ENCODE measurements around the gene SELENOO.

Gene SELENOO

GRCh38 chr22:50178871-50179869 lies 21.6 kb upstream of the SELENOO start:
- no peaks in the 10 kb centered on the region for H3K9me3 Mint-ChIP-seq
- H3K4me1 Mint-ChIP-seq (ENCODE audit: low read depth), result peaks cover 4% of the 10 kb centered on the region
- peaks cover 4% of the 10 kb centered on the region for H3K27me3 Mint-ChIP-seq
- no peak overlapping the region for H3K4me3 Mint-ChIP-seq
- no peaks in the 10 kb centered on the region for H3K36me3 Mint-ChIP-seq (ENCODE audit: low read depth)
- H3K27ac Mint-ChIP-seq, result no peak overlapping the region

GRCh38 chr22:50179937-50180726 lies 20.7 kb upstream of the SELENOO start:
- H3K36me3 Mint-ChIP-seq (ENCODE audit: low read depth), result no peaks in the 10 kb centered on the region
- peaks cover 4% of the 10 kb centered on the region for H3K27me3 Mint-ChIP-seq
- H3K4me1 Mint-ChIP-seq (ENCODE audit: low read depth), result peaks cover 8% of the 10 kb centered on the region
- peak overlapping the region; percentile 16 for H3K27ac Mint-ChIP-seq
- H3K9me3 Mint-ChIP-seq, result no peaks in the 10 kb centered on the region
- H3K4me3 Mint-ChIP-seq, result no peak overlapping the region

DNA sequence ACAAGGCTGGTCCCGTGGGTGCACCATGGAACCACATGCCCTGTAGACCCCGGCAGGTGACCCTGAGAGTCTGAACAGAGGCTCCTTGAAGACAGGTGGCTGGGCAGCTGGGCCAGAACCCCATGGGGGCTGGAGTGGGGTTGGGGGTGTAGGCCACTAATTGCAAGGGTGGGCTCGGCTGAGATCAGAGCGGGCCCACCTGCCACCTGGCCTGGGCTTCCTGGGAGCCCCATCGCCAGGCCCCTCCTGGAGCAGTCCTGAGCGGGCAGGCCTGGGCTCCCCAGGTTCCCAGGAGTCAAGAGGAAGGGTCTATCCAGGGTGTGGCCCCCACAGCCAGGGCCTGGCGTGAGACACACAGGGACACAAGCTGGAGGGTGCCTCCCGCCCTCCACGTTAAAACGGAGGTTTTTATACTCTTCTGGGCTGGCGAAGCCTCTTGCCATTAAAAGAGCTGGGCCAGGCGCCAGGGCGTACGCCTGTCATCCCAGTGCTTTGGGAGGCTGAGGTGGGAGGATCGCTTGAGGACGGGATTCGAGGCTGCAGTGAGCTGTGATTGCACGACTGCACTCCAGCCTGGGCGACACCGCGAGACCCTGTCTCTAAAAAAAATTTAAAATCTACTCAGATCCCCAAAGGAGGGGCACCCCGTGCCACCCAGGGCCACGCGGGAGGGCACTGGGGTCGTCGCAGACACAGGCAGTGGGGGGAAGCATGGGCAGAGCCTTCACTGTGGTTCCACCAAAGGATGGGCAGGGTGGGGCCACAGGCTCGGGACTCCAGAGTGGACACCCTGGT lies 19.9 kb upstream of the SELENOO start:
- H3K4me1 Mint-ChIP-seq (ENCODE audit: low read depth), result peaks cover 11% of the 10 kb centered on the region
- no peak overlapping the region for H3K27ac Mint-ChIP-seq
- no peaks in the 10 kb centered on the region for H3K9me3 Mint-ChIP-seq
- H3K36me3 Mint-ChIP-seq (ENCODE audit: low read depth), result no peaks in the 10 kb centered on the region
- peaks cover 4% of the 10 kb centered on the region for H3K27me3 Mint-ChIP-seq
- no peak overlapping the region for H3K4me3 Mint-ChIP-seq

GRCh38 chr22:50182176-50183081 lies 18.4 kb upstream of the SELENOO start:
- peaks cover 4% of the 10 kb centered on the region for H3K27me3 Mint-ChIP-seq
- H3K36me3 Mint-ChIP-seq (ENCODE audit: low read depth), result peaks cover 3% of the 10 kb centered on the region
- H3K9me3 Mint-ChIP-seq, result no peaks in the 10 kb centered on the region
- H3K4me3 Mint-ChIP-seq, result no peak overlapping the region
- H3K27ac Mint-ChIP-seq, result no peak overlapping the region
- peaks cover 14% of the 10 kb centered on the region for H3K4me1 Mint-ChIP-seq (ENCODE audit: low read depth)

- no peak overlapping the region for H3K4me3 Mint-ChIP-seq
- peaks cover 3% of the 10 kb centered on the region for H3K36me3 Mint-ChIP-seq (ENCODE audit: low read depth)
- peaks cover 20% of the 10 kb centered on the region for H3K4me1 Mint-ChIP-seq (ENCODE audit: low read depth)
- H3K27ac Mint-ChIP-seq, result no peak overlapping the region
- no peaks in the 10 kb centered on the region for H3K9me3 Mint-ChIP-seq
- H3K27me3 Mint-ChIP-seq, result peaks cover 4% of the 10 kb centered on the region
Measured at GRCh38 chr22:50183141-50183971, 17.5 kb upstream of the SELENOO start.

GRCh38 chr22:50184004-50184901 lies 16.6 kb upstream of the SELENOO start:
- Mint-ChIP-seq H3K4me3 (peak overlapping the region; percentile 78), H3K4me1 (ENCODE audit: low read depth) (peaks cover 27% of the 10 kb centered on the region), H3K36me3 (ENCODE audit: low read depth) (peaks cover 3% of the 10 kb centered on the region), H3K27me3 (peaks cover 4% of the 10 kb centered on the region), H3K27ac (no peak overlapping the region), H3K9me3 (no peaks in the 10 kb centered on the region)

- Mint-ChIP-seq H3K4me3 (peak overlapping the region; percentile 86), H3K27me3 (no peaks in the 10 kb centered on the region), H3K9me3 (no peaks in the 10 kb centered on the region), H3K27ac (no peak overlapping the region), H3K36me3 (ENCODE audit: low read depth) (peaks cover 3% of the 10 kb centered on the region), H3K4me1 (ENCODE audit: low read depth) (peaks cover 30% of the 10 kb centered on the region)
Measured at GRCh38 chr22:50184902-50185374, 15.9 kb upstream of the SELENOO start.

DNA sequence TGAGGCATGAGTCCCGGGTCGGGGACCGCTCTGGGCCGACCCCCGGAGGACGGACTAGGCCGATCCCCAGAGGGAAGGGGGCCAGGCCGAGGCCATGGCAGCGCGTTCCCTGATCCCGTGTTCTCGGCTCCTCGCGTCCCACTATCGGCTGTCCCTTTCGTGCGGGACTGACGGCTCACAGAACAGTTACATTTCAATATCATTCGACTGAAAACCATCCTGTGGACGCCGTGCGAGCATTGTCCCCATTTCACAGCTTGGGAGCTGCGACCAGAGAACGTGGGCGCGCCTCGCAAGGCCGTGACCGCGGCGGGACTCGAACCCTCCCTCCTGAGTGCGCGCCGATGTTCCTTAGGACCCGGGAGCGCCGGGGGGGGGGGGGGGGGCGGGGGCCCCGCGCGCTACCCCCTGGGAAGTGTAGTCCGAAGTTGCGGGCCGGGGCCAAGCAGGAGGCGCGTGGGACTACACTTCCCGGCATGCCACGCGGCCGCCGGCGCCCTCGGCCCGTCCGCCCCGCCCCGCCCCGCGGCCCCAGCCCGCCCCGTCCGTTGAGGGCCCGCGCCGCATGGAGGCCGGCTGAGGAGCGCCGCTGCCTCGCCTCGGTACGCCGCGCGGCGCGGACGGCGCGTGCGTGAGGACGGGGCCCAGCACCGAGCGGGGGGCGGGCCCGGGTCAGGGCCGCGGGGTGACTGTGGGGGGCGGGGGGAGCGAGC lies 15.3 kb upstream of the SELENOO start, which contains the start of gene TRABD:
Gene TRABD (plus strand): TSS at position 539 of the 713 bp plus-strand sequence. CDS start 7,148 bp downstream, outside the sequence.
- Mint-ChIP-seq H3K4me3 (peak within 1 kb of the TSS; percentile 97), H3K27me3 (no peaks in the 10 kb centered on the region), H3K36me3 (ENCODE audit: low read depth) (peaks cover 3% of the 10 kb centered on the region), H3K4me1 (ENCODE audit: low read depth) (peaks cover 33% of the 10 kb centered on the region), H3K9me3 (no peaks in the 10 kb centered on the region), H3K27ac (peak within 1 kb of the TSS; percentile 95)

DNA sequence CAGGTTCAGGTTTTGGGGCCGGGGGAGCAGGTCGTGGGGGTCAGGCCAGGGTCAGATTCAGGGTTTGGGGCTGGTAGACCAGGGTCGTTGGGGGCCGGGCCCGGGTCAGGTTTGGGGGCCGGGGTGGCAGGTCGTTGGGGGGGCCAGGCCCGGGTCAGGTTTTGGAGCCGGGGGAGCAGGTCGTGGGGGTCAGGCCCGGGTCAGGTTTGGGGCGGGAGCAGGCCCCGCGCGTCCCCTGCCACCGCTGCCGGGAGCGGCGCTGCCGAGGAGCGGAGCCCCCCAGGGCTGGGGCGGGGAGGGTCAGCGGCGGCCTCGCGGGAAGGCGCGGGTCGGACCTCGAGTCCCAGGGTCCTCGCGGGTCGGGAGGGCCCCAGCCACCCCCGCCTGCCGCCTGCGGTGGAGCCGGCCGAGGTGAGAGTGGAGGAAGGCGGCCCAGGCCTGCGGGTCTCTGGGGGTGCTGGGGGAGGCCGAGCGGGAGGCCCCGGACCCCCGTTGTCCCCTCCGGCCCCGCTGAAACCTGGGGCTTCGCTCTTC lies 14.6 kb upstream of the SELENOO start:
- Mint-ChIP-seq H3K27ac (peak overlapping the region; percentile 95), H3K27me3 (no peaks in the 10 kb centered on the region), H3K4me1 (ENCODE audit: low read depth) (peaks cover 37% of the 10 kb centered on the region), H3K36me3 (ENCODE audit: low read depth) (peaks cover 5% of the 10 kb centered on the region), H3K9me3 (no peaks in the 10 kb centered on the region), H3K4me3 (peak overlapping the region; percentile 97)

DNA sequence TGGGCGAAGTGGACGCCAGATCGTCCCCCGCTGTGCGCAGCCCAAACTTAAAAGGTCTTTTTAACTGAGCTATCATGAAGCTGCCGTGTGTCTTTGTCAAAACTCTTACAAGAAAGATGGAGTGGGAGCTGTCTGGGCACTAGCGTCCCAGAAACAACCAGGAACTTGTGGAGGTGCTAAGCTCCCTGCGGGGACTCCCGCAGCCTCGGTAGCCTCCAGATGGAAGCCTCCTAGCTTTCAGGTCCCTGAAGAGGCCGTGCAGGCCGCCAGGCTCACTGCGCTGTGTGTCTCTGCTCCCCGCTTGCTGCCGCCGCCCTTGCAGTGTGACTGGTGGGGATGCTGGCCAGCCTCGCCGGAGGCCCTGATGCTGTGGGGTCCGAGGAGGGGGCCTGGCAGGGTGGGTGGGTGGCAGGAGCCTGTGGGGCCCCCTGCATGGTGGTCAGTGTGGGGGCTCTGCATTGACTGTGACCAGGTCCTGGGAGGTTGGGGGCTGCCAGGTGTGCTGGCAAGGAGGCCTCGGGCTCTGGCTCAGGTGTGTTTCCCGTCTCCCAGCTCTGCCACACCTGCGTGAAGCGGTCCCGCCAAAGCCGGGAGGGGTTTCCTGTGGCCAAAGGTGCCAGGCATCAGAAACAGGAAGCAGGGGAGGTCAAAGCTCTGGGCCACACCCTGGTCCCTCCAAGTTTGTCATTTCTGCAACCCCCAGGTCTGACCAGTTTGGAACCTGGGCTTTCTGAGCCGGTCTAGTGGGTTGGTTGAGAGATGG lies 13.9 kb upstream of the SELENOO start:
- no peaks in the 10 kb centered on the region for H3K27me3 Mint-ChIP-seq
- peaks cover 44% of the 10 kb centered on the region for H3K4me1 Mint-ChIP-seq (ENCODE audit: low read depth)
- peak overlapping the region; percentile 97 for H3K4me3 Mint-ChIP-seq
- no peaks in the 10 kb centered on the region for H3K9me3 Mint-ChIP-seq
- peaks cover 12% of the 10 kb centered on the region for H3K36me3 Mint-ChIP-seq (ENCODE audit: low read depth)
- peak overlapping the region; percentile 95 for H3K27ac Mint-ChIP-seq

DNA sequence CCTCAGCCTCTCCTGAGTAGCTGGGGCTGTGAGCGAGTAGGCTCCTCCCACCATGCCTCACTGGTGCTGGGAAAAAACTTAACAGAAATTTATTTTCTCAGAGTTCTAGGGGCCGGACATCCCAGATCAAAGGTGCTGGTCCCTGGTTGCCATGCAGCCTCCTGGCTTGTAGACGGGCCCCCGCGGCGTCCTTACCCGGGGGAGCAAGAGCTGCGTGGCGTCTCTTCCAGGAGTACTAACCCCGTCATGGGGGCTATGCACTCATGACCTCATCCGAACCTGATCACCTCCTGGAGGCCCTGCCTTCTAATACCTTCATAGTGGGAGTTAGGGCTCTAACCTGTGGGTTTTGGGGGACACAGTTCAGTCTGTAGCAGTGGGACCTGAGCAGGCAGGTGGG lies 12.5 kb upstream of the SELENOO start:
- peaks cover 58% of the 10 kb centered on the region for H3K4me1 Mint-ChIP-seq (ENCODE audit: low read depth)
- no peak overlapping the region for H3K27ac Mint-ChIP-seq
- H3K4me3 Mint-ChIP-seq, result no peak overlapping the region

More for the DNA sequence above, 12.5 kb upstream of the SELENOO start:
- Mint-ChIP-seq H3K27me3 (no peaks in the 10 kb centered on the region), H3K9me3 (no peaks in the 10 kb centered on the region), H3K36me3 (ENCODE audit: low read depth) (peaks cover 17% of the 10 kb centered on the region)
